Testis (tissue), 2 donors: ENCODE measurements around the gene ARSD.

Experiments
- POLR2A ChIP-seq: fragments of 450-650 bp; IDR thresholded peaks from one replicate; pipeline ENCODE4 v1.6.1; 2017; ENCODE audit warnings: antibody characterized with exemption, mild to moderate bottlenecking, moderate library complexity
- TF ChIP-seq, protein P1 (sequence below), 3 experiments: fragments of 450-650 bp in 2 of 3; fragments of 200-600 bp in 1 of 3; sonication (generic) in 1 of 3; IDR thresholded peaks; one replicate each; pipeline ENCODE4 v1.5.1; 2016 to 2019; ENCODE audit warnings: antibody characterized with exemption in 3 of 3, mild to moderate bottlenecking in 2 of 3, moderate library complexity in 1 of 3

- TF ChIP-seq, protein P1, sequence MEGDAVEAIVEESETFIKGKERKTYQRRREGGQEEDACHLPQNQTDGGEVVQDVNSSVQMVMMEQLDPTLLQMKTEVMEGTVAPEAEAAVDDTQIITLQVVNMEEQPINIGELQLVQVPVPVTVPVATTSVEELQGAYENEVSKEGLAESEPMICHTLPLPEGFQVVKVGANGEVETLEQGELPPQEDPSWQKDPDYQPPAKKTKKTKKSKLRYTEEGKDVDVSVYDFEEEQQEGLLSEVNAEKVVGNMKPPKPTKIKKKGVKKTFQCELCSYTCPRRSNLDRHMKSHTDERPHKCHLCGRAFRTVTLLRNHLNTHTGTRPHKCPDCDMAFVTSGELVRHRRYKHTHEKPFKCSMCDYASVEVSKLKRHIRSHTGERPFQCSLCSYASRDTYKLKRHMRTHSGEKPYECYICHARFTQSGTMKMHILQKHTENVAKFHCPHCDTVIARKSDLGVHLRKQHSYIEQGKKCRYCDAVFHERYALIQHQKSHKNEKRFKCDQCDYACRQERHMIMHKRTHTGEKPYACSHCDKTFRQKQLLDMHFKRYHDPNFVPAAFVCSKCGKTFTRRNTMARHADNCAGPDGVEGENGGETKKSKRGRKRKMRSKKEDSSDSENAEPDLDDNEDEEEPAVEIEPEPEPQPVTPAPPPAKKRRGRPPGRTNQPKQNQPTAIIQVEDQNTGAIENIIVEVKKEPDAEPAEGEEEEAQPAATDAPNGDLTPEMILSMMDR (IDR thresholded peaks at IDR 0.05), result no peak
- no peak for TF ChIP-seq POLR2A
Observed at GRCh38 chrX:2889045-2889605, 40.0 kb downstream of the ARSD start.
